Esophagus muscularis mucosa (tissue), 3 donors: Measurements from ENCODE around the gene UBASH3B.

Experiments used
- CTCF ChIP-seq, 3 experiments: fragments of 200-600 bp in 2 of 3; fragments of 450-650 bp in 1 of 3; sonication (generic) in 2 of 3; IDR thresholded peaks; one replicate each; pipeline ENCODE4 v1.5.1; 2017 to 2019; ENCODE audit warnings: antibody characterized with exemption in 3 of 3, mild to moderate bottlenecking in 2 of 3, moderate library complexity in 1 of 3
- POLR2AphosphoS5 ChIP-seq, 2 donors: sonication (generic); formaldehyde crosslinking; IDR thresholded peaks; one replicate each; pipeline ENCODE4 v1.6.1; 2017; ENCODE audit warnings: antibody characterized with exemption in 2 of 2

DNA sequence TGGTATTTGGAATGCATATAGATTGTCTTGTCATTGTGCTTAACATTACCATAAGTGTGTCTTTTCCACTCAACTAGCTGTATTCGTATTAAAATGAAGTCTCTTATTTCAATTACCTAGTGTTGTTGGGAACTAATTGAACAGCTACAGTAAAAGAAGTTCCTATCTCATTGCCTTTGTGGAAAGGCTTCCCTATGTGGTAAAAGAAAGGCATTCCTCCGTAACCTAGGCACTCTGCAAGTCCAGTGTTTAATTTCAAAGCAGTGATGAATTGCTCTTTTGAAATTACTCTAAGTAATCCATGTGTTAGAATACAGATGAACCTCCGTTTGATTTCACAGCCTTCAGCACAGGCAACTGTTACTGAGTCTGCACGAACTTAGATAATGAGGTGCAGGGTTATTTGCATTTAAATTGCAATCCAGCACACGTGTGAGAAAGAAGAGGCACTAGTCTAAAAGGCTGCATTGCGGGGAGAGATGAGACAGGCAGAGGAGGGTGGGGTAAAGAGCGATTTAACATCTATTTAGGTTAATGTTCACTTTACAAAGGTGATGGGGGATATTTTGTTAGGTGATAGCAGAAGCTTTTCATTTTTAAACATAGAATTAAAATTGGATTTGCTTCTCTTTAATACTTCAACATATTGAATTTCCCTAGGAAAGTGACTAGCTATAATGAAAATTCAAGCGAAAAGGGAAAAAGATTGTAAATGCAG is 157.8 kb downstream of the UBASH3B start:
- TF ChIP-seq POLR2AphosphoS5 (IDR thresholded peaks at IDR 0.05): no peak
- TF ChIP-seq CTCF (IDR thresholded peaks at IDR 0.05): no peak
